HTERT RPE-1 (cell line): Measurements from ENCODE around the gene PHF2.
"Not testable (repeated sequence)": the region's sequence is repeated elsewhere in the genome, so short reads cannot be mapped to it uniquely, and the experiment has no call there.

Source experiments
- in situ Hi-C: fragments of 300-500 bp; cut with MboI; formaldehyde crosslinking; loops from 4 replicates; pipeline ENCODE4 v1.14.3; 2020; ENCODE audit warnings: low sequenced_read_pairs

The PHF2 gene

DNA sequence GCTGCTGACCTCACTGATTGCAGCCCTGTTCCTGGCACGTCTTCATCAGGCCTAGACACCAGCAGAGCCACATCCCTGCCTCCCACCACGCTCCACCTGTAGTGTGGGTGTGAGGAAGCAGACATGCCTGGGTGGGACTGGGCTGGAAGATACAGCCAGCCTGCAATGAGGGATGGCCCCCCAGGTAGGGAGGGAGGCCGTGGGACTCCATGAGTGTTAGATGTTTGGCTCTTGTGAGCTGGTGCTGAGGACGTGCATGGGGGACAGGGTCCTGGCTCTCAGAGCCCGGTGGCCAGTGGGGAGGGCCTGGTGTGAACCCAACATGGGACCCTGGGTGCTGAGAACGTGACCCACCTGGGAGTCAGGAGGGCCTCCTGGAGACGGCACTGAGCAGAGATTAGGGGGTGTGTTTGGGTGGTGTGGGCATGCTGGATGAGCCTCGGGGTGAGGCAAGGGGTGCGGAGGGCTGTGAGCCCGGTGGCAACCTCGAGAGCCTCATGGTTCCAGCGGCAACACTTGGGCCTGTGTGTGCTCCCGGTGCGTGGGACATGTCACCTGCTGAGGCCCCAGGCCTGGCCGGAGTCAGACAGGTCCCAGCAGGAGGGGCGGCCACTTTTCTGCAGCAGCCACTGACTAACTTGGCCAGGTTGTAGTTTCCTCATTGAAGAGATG lies 87.6 kb downstream of the PHF2 start:
- in situ Hi-C loops = no loop called here

DNA sequence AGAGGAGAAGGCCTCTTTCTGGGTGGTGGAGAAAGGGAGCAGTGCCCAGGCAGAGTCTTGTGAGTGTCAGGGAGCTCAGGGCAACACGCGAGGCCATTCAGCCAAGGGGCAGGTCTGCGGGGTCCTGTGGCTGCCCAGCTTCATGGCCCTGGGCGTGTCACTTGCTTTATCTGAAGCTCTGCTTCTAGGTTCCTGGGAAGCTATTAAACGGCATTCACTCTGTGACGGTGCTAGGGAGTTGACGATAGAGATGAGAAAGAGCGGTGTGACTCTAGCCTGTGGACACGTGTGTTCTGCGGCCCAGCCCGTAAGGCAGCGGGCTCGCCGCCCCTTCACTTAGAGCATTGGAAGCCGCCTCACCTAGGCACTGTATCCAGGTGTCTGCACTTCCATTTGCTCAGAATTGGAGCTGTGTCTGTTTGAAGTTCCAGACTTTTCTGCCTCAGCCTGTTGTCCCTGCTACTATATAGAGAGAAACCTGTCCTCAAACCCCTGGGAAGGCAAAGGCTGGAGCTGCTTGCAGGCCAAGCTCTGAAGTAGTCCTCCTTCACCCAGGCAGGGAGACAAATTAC lies 88.3 kb downstream of the PHF2 start:
- in situ Hi-C loops = no loop called here

DNA sequence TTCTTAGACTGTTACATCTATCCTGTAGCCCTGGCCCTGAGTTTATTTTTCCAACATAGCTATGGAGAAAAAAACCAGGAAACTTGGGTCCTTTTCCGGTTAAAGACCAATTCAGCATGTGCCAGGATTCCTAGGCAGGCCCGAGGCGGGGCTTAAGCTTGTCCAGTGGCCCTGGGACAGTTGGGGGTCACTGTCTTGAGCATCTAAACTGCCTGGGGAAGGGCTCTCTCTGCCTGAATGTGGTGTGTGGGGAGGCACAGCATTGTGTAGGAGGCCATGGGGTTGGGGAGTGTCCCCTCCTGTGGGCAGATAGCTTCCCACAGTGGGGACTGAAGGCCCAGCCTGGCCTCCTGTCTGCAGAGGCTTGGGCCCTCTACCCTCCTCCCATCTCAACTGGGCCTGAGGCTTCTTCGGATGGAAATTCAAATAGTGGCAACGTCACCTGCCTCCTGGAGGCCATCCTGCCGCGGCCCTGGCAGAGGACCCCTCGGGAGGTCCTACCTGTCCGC lies 88.8 kb downstream of the PHF2 start:
- in situ Hi-C loops = no loop called here

DNA sequence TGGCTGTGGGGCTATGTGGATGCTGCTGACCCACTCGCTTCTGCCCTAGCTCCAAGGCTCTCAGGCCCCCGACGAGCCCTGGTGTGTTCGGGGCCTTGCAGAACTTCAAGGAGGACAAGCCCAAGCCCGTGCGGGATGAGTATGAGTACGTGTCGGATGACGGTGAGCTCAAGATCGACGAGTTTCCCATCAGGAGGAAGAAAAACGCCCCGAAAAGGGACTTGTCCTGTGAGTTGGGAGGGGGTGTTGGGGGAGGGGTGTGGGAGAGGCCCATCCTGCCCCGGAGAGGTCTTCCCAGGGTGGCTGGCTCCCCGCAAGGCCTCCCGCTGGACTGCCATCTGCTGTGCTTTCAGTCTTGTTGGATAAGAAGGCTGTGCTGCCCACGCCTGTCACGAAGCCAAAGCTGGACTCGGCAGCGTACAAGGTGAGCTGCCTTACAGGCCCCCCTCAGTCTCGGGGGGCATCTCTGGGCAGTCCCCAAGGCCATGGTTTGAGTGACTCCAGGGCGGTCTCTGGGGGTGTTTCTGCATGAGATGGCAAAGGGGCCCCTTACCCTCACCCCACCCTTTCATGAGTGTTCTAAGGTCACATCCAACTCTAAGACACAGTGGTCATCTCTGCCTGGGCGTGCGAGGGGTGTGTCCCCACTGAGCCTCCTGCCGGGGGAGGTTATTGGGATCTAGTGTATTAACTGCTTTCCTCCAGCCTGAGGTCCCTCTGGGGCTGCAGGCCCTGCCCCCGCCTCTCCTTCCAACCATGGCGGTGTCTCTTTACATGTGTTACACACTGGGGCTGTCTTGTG lies 89.5 kb downstream of the PHF2 start:
- in situ Hi-C loops = no loop called here

DNA sequence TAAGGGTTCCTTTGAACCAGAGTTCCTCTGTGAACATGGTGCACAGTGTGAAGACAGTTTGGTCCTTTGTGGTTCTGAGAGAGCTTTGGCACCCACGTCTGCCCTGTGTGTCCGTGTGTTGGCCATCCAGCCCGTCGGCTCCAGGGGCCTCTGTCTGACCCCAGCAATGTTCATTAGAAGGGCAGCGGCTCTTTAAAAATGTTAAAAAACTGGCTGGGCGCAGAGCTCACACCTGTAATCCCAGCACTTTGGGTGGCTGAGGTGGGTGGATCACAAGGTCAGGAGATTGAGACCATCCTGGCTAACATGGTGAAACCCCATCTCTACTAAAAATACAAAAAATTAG lies 90.0 kb downstream of the PHF2 start:
- in situ Hi-C loops = not testable (repeated sequence)

DNA sequence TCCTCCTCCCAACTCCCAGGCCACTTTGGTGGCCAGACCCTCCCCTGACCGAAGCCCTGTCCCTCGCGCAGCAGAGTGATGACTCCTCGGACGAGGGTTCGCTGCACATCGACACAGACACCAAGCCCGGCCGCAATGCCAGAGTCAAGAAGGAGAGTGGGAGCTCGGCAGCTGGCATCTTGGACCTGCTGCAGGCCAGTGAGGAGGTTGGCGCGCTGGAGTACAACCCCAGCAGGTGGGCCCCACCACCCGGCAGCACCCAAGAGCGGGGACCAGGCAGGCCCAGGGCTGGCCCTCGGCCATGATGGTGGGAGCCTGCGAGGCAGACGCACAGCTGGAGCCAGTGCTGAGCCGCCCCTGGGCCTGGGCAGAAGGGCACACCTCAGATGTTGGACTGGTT lies 90.6 kb downstream of the PHF2 start:
- in situ Hi-C loops = no loop called here

DNA sequence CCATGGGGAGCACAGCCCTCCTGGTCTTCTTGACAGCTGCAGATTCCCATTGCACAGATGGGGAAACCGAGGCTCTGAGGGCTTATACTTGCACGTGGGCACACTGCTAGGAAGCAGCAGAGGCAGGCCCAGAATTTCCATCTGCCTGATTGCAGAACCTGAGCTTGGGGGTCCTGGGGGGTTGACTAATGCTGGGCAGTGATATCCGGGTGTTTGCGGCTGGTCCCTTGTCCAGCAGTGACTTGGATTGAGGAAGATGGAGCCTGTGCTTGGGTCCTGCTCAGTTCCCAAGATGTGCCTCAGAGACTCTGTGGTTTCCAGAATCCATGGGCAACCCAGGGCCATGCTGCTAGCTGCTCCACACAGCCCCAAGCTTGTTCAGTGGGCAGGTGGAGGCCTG lies 91.2 kb downstream of the PHF2 start:
- in situ Hi-C loops = no loop called here

DNA sequence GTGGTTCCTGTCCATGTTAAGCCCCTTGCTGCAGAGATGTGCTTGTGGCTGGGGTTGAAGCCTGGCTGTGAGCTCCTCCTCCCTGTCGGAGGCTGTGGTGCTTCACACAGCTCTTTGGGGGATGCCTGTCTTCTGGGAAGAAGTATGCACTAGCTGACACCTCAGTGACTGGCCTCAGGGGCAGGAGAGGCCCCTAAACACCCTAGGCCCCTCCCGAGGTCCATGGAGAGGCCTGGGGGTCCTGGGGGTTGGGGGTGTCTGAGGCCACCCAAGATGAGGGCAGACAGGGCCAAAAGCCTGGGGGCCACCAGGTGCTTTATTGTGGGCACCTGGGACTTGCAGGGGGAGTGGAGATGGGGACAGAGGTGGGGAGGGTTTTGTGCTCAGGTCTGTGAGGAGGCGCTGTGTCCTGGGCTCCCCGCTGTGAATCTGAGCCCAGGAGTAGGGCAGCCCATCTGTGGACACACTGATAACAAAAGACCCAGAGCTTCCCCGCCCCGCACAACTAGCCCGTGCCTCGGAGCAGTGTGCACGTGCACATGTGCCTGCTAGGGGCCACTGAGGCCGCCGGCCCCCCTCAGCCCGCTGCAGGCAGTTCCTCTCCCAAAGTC lies 92.0 kb downstream of the PHF2 start:
- in situ Hi-C loops = no loop called here

DNA sequence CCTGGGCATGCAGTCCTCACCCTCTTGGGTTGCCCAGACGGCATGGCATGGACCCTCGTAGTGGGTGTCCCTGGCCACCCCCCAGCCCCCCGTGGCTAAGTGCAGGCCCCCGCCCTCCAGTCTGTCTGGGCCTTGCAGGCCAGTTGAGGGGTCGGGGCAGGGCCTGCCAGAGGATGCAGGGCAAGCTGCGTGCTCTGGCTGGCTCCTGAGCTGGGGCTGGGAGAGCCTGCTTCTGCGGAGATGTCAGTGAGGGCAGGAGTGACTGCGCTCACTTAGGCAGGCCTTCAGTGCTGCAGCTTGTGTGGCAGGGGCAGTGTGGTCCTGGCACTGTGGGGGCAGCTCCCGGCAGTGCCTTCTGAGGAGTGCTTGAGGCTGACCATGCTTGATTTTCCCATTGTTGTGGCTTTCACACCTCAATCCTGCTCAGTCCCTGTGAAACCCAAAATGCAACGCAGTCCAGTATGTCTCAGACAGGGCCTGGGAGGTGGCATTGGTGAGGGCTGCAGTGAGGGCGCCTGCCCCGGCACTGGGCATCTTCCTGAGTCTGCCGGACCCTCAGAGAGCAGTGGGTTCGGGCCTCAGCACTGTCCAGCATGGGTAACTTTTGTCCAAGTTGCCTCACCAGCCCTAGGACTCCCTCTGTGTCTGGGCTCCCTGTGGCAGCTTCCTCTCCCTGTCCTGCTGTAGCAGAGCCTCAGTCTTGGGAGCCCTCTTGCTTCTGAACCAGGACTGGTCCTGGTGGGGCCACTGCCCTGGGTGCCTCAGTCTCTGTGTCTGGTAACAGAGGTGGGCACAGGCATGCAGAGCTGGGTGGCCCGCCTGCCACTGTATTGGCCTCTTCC lies 93.0 kb downstream of the PHF2 start:
- in situ Hi-C loops = no loop called here

DNA sequence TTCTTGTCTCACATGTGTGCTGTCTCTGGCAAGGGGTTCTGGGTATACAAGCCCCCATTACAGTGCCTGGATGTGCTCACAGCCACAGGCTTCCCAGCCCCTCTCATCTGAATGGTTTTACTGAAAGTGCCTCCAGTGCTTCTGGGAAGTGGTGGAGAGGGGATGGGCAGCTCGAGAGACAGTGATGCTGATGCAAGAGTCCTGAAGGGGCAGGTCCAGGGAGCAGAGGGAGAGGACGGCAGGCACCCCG lies 93.5 kb downstream of the PHF2 start:
- in situ Hi-C loops = no loop called here

DNA sequence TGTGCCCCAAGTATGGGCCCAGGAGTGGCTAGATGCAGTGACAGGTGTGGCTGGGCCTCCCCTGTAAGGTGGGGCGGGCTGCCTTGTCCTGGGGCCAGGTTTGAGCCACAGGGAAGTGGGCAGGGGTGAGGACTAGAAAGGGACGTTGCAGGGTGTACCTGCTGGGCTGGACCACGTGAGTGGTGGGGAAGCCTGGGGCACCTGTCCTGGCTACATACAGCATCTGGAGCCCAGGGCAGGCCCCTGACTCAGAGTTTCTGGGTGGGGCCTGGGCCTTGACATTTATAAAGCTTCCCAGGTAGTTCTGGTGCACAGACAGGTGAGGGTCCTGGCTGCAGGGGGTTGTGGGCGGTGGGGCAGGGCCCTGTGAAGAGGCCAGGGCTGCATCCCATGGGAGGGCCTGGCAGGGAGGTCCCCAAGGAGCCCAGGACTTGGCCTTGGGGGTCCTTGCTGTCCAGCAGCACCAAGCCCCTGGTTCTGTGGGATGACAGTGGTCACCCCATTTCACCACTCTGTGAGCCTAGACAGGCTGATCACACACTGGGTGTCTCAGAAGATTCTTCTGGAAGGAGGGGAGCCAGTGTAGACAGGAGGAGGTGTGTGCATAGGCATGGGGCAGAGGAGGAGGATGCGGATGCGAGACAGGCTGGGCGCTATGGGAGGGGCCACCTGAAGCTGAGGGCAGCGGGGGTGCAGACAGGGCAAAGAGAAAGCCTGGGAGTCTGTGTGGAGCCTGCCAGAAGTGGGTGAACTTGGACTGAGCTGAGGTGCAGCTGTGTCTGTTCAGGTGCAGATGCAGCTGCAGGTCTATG lies 94.0 kb downstream of the PHF2 start:
- in situ Hi-C loops = no loop called here

DNA sequence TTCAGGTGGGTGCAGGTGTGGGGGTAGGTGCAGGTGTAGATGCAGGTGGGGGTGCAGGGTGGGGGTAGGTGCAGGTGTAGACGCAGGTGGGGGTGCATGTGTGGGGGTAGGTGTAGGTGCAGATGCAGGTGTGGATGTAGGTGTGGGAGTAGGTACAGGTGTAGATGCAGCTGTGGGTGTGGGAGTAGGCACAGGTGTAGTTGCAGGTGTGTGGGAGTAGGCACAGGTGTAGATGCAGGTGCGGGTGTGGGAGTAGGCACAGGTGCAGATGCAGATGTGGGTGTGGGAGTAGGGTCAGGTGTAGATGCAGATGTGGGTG lies 94.6 kb downstream of the PHF2 start:
- in situ Hi-C loops = no loop called here

DNA sequence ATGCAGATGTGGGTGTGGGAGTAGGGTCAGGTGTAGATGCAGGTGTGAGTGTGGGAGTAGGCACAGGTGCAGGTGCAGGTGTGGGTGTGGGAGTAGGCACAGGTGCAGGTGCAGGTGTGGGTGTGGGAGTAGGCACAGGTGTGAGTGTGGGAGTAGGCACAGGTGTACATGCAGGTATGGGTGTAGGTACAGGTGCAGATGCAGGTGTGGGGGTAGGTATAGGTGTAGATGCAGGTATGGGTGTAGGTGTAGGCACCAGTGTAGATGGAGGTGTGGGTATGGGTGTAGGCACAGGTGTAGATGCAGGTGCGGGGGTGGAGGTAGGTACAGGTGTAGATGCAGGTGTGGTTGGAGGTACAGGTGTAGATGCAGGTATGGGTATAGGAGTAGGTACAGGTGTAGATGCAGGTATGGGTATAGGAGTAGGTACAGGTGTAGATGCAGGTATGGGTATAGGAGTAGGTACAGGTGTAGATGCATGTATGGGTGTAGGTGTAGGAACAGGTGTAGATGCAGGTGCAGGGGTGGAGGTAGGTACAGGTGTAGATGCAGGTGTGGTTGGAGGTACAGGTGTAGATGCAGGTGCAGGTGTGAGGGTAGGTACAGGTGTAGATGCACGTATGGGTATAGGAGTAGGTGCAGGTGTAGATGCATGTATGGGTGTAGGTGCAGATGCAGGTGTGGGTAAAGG lies 96.1 kb downstream of the PHF2 start:
- in situ Hi-C loops = not testable (repeated sequence)

DNA sequence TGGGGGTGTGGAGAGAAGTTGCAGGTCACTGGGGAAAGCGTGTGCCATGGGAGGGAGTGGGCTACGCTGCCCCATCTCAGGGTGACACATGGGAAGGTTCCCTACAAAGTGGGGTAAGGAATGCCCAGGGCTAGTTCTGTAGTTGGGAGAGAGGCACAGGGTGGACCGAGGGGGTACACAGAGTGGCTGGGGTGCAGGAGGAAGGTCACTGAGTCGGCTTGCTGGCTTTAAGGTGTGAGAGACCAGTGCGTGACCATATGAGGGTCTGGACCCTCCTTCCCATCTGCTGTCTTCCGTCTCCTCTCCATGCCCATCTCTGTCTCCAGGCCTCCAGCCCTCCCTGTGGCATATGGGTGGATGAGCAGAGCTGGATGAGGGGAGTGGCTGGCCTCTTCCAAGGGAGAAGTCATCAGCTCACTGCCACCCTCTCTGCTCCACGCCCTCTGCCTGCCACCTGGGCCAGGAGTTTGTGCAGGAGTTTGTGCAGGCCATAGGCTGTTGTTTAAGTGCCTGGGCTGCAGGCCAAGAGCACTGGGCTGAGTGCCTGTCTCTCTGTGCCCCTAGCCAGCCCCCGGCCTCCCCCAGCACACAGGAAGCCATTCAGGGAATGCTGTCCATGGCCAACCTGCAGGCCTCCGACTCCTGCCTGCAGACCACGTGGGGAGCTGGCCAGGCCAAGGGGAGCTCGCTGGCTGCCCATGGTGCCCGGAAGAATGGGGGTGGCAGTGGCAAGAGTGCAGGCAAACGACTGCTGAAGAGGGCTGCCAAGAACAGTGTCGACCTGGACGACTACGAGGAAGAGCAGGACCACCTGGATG lies 96.8 kb downstream of the PHF2 start:
- in situ Hi-C loops = no loop called here

DNA sequence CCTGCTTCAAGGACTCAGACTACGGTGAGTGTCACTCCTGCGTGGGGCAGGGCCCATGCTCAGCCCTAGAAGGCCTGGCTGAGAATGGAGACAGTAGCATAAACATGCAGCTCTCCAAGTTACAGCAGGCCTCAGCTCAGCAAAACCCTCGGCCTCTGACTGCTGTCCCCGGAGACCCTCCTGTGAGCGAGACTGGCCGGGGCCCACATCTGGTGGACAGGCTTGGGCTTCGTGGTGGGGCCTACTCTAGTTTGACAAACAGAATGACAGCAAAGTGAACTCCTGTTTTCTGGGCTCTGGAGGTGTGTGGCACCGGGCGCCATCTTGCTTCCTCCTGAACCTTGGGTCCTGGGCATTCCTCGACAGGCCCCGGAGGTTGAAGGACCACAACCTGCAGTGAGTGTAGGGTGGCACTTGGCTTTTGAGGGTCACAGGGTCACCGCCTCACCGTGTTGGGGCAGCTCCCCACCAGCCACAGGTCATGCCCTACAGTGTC lies 97.5 kb downstream of the PHF2 start:
- in situ Hi-C loops = no loop called here

DNA sequence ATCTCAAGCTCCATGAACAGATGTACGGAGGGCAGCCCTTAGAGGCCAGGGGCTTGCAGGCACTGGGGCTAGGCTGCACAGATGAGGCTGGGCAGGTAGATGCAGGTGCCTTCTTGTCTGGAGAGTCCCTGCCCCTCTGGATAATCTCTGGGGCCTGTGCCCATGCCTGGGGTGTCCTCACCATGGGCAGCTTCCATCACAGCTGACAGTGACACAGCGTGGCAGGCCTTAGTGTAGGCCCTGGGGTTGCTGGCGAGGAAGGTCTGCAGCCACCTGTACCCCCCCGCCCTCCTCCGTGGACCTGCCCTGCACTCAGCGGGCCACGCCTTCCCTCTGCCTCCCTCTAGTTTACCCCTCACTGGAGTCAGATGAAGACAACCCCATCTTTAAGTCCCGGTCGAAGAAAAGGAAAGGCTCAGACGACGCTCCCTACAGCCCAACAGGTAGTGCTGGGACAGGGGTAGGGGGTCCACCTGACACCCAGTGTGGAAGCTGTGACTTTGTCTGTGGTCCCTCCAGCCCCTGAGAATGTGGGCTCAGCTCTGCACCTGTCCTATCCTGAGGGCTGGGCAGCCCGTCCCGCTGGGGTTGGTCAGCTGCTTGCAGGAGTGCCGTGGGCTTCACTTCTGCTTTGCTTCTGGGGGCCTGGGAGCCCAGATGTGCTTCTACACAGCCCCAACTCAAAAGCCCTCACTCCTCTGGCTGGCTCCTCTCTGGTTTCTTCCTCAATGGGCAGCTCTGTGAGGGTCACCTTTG lies 98.4 kb downstream of the PHF2 start:
- in situ Hi-C loops = no loop called here

DNA sequence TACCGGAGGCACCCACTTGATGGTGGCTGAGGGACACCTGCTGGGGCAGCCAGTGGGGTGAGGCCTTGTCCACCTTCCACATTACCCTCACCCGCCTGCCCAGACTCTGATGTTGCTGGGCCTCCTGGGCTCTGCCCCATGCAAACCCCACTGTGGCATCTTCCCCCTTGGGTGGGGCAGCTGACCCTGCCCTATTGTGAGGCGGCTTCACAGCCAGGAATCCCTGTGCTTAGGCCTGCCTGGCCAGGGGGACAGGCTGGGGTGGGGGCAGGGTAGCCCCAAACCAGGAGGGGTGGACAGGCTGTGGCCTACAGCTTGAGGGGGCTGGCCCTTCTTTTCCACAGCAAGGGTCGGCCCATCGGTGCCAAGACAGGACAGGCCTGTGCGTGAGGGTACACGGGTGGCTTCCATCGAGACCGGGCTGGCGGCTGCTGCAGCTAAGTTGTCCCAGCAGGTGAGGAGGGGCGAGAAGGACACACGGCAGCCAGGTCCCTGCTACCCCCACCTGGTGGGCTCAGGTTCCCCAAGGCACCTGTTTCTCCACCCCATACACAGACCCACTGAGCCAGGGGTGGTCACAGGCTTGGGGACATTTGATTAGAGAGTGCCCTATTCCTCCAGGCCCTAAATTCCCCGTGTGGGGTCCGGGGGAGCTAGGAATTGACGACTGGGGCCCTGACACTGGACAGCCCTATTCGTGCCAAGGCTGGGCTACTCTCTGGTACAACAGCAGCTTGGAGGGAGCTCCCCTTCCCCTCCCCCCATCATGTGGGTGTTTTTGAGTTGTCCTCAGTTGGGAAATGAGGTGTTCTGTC lies 99.2 kb downstream of the PHF2 start:
- in situ Hi-C loops = no loop called here
